GM21825 (cell line): ENCODE data around the gene BMP6.
A peak's percentile ranks its signal among the peaks of the same experiment; 100 is the strongest.

ENCODE experiments used
- ATAC-seq: cut with Tn5 transposase; IDR thresholded peaks from one replicate; pipeline ENCODE4 v1.9.1; 2021; ENCODE audit warnings: mild to moderate bottlenecking, moderate library complexity; ENCODE audit not compliant: unreplicated experiment

BMP6 gene

DNA sequence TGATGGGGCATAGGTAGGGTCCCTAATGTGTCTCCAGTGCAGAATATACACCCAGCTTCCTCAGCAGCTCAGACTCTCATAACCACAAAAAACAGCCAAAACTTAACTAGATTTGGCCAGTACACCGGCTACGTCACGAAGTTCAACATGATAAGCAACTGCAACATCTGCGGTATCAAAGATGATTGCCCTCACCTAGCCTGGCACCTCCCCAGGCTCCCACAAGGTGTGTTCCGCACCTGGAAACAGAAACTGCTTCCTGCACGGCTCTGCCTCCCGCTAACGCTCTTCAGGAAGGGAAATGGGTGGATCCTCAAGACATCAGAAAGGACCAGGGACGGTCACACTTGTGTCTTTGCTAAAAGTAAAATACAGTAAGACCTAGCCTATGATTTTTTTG is 175.2 kb downstream of the BMP6 start:
- ATAC-seq: no peak

DNA sequence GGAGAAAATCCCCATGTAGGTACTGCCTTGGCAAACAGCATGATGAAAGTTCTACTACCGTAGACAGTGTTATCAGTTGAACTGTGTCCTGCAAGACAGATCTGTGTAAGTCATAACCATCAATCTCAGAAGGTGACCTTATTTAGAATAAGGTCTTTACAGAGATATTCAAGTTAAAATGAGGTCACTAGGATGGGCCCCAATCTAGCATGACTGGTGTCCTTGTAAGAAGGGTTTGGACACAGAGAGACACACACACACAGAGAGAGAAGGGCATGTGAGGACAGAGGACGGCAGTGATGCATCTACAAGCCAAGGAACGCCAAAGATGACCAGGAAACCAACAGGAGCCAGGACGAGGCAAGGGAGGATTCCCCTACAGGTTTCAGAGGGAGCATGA is 175.9 kb downstream of the BMP6 start:
- ATAC-seq: no peak

DNA sequence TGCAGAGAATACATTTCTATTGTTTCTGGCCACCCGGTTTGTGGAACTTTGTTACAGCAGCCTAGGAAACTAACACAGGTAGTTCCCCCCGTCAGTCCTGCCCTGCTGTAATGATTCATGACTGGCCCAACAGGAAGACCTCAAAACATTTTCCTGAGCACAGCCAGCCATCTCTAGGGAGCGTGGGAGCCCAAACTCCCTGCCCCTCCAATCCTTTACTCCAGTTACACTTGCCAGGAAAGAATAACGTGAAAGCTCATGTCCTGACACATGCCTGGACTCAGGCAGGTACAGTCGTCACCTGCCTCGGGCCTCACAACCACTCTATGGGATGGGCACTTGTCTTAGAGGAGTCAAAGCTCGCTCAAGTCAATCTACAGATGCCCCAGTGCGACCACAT is 176.3 kb downstream of the BMP6 start:
- ATAC-seq: no peak

GRCh38 chr6:7902867-7903266 is 177.0 kb downstream of the BMP6 start:
- ATAC-seq: no peak

- ATAC-seq: no peak
These were observed 177.8 kb downstream of the BMP6 start for GRCh38 chr6:7903673-7904072.

DNA sequence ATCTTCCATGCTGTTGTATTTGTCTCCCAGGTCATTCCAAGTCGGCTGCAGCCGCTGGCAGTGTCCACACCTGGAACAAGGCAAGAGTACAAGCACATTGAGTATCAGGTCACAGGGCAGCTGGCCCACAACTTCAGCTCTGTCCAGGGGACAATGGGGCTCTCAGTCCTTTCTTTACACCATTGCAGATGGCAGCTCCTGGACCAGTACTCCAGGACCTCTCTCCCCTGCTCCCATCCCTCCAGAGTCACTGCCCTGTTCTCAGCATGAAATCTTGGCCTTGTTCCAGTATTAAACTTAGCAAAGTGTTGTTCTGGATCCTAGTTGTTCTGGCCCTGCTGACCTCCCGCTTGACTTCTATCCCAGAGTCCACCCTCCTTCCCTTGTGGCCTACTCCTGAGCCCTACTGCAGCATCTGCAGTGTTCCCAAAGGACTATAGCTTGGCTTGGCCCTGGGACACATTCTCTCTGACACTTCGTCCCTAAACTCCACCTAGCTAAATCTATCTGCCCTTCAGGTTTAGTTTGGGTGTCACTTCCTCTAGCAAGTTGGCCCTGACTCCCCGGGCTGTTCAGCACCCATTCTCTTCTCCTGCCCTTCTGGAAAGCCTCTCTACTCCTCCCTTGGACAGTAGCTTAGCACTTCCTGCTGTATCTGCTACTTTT is 178.9 kb downstream of the BMP6 start:
- no peak for ATAC-seq

DNA sequence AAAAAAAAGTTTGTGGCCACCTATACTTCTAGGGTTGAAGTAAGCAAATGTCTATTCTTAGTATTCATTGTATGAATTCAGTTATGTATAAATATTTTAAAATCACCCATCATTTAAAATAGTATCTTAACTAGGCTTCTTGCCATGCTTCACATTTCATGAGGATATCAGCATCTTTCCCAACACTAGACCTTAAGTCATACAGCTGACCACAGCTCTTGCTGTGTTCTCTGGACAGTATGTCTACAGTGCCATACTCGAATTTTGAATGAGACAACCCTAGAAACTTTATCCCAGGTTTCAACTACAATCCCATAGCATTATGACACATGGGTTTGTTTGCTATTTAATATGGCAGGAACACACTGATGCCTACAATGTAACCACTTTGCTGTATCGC is 179.5 kb downstream of the BMP6 start:
- no peak for ATAC-seq

DNA sequence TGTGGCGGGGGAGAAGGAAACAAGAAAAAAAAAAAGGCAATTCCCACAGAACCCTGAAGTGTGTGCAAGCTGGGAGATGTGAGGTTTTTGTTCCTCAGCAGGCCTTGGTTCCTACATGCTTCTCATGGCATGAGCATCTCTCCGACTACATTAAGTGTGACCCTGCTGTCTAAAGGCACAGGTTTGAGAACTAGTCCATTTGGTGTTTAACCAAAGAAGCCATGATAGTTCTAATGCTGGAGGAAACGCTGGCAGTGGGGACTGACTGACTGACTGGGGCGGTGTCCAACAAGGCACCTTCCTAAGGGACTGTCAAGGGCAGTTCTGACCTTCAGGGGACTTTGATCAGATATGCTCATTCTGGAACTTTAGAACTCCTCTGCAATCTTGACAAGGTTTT is 180.8 kb downstream of the BMP6 start:
- no peak for ATAC-seq

DNA sequence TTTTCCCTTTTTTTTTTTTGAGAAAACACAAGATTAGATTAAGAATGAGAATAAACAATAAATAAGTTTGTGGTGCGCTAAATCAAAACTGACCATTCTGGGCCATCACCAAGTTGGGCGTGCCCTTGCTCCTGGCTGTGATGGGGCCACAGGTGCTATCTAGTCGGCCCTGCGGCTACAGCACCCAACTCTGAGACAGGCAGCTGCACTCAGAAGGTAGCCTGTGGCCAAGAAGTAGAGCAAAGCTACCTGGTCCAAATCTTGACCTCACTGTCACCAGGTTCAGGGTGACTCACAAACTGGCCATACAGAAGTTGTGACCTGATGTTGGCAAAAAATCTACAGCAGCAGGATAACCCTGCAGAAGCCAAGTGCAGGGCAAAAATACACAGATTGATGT is 181.3 kb downstream of the BMP6 start:
- no peak for ATAC-seq

DNA sequence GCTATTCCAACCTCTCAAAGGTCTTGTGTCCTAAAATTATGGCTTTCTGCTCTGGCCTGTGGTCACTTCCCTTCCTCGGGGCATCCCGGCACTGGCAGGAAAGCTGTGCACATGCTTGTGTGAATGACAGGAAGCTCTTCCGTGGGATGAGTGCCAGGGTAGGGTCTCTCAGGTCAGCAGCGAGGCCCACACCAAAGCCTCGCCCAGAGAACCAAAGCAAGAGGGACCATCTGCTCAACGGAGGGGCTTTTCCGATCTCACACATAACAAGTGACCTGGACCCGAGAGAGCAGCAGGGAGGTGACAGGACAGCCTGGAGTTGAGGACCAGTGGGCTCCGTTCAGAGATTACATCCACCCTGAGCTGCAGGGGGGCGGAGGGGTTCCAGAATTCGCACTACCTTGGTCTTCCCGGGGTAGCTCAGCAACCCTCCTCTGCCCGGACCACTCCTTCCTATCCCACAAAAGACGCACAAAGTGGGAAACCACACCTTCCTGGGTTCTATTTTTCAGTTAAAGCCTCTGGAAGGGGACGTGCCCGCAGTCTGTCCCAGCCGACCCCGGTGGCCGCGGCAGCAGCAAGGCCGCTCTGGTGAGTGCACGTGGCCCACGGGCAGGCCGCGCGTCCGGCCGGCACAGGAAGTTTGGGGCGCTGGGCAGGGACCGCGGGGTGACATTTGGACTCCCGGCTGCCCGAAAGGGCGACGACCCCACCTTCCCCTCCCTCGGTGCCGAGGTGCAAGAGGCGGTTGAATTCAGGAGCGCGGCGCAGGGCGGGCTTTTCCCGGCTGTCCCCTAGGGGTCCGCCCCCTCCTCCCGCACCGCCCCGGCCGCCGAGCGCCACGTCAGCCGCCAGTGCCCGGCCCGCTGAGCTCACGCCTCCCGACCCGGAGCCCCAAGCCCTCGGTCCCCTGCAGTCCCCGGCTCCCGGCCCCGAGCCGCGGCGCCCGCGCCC is 183.7 kb downstream of the BMP6 start:
- peak; percentile 27 for ATAC-seq

DNA sequence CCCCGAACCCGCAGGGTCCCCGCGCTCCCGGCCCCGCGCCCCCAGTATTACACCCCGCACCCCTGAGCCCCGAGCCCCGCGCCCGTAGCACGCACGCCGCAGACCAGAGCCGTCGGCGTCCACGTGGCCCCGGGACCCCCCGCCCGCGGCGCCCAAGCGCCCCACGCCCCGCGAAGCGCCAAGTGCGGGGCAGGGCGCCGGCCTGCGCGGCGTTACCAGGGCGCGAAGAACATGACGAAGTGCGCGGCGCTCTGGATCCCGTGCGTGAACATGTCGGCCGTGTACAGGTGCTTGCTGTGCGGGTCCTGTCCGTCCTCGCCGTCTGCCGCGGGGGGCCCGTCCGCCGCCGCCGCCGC is 184.4 kb downstream of the BMP6 start:
- ATAC-seq: peak; percentile 12

DNA sequence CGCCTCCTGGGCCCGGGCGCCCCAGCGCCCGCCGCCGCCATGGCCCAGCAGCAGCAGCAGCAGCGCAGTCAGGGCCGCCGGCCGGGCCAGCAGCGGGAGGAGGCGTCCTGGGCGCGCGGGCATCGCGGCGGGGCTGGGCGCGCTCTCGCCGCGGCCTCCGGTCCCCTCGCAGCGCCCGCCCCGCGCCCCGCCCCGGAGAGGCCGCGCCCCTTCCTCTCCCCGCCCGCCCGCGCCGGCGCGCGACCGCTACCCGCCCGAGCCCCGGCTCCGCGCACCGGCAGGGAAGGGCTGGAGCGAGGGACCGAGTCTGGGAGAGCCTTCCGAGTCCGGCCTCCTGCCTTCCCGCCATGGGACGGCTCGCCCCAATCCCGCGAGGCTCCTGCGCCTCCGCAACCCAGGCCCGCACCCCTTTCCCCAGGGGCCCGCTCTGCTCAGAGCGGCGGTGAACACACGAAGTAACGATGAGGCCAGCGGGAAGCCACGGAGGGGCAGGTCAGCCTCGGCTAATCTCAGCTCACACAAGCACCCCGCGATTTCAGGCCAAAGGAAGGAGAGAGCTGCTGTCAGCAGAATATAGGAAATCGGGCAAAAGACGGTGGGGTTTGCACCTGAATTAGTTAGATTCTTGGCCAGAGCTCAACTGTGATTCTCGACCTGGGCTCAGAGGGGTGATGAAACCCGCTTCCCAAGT is 184.9 kb downstream of the BMP6 start, which contains the start of gene TXNDC5:
Gene TXNDC5, minus strand, starts transcription at position 135 of the 691 bp plus-strand sequence. Its CDS starts 12 bp downstream, at position 123.
- ATAC-seq: peak; percentile 70

- ATAC-seq: no peak
These were observed 185.4 kb downstream of the BMP6 start for GRCh38 chr6:7911345-7911725.

DNA sequence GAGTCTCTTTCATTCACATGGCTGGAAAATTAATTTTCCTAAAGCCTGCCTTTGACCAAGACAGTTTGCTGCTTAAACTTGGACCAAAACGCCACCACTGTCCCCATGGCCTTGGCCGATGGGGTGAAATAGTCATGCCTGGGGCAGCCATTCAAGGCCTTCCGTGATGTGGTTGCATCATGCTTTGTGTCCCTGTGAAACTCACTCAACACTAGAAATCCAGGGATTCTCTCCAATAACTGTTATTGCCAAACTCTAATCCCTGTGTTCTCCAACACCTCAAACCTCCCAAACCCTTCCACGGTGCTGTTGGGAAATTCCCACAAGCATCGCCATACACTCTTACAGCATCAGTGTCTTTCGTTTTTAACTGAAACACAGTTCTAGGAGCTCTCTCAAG is 186.1 kb downstream of the BMP6 start:
- ATAC-seq: no peak

DNA sequence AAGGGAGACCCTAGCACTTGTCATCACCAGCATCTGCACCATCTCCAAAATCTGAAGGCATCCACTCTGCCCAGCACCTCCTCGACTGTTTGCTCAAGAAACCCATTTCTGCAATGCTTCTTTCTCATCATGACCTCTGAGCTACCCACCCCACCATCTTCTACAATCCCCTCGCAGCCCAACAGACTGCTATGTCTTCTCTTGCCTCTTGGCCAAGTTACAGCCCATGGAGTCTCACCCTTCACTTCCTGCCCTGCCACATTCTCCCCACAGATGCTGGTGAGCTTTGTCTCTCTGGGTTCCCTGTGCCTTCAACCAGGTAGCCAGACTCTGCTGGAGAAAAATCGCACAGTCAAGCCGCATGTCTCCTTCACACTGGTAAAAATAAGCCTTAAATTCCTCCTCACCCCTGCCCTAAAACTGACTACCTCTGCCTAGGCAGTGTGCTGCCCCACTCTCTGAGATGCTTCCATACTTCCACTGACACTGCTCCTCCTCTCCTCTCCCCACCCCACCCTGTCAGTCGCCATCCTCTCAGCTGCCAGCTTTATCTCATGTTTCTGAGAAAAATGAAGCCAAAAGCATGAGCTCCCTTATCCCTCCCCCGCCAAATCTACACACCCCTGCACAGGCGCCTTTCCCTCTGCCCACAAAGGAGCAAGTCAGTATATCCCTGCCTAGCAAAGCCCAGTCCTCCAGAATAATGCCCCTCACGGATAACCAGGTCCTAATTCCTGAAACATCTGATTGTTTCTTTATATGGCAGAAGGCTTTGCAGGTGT is 187.0 kb downstream of the BMP6 start:
- no peak for ATAC-seq

GRCh38 chr6:7914311-7914710 is 188.4 kb downstream of the BMP6 start:
- ATAC-seq: no peak

- no peak for ATAC-seq
These were observed 189.3 kb downstream of the BMP6 start for GRCh38 chr6:7914991-7915789.

GRCh38 chr6:7916959-7917358 is 191.1 kb downstream of the BMP6 start:
- peak; percentile 89 for ATAC-seq

DNA sequence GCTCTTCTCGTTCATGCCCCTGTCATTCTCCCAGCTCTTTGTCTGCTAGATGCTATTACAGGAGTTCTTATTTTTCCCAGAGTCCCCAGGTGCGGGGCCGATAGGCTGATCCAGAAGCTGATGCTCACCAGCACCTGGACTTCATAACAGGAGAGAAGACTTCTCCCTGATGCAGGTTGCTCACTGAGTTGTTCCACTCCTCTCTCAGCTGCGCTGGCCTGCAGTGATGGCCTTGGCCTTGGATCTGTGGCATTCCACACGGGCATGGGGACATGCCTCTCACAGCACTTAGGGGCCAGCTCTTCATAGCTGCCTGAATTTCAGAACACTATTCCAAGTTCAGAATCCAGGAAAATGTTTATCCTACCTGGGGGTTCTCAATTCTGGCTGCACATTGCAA is 191.8 kb downstream of the BMP6 start:
- no peak for ATAC-seq

- no peak for ATAC-seq
These were observed 192.5 kb downstream of the BMP6 start for GRCh38 chr6:7918403-7918802.
